Measurements from ENCODE around the gene GPBAR1. TPM values are rescaled to one million over a fixed set of nuclear protein-coding genes. Genes with fewer than 3 reads are reported as not detected.

GPBAR1 gene, protein sequence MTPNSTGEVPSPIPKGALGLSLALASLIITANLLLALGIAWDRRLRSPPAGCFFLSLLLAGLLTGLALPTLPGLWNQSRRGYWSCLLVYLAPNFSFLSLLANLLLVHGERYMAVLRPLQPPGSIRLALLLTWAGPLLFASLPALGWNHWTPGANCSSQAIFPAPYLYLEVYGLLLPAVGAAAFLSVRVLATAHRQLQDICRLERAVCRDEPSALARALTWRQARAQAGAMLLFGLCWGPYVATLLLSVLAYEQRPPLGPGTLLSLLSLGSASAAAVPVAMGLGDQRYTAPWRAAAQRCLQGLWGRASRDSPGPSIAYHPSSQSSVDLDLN
- total RNA-seq: under 0.01 and 0.07 TPM in 2 replicates

DNA sequence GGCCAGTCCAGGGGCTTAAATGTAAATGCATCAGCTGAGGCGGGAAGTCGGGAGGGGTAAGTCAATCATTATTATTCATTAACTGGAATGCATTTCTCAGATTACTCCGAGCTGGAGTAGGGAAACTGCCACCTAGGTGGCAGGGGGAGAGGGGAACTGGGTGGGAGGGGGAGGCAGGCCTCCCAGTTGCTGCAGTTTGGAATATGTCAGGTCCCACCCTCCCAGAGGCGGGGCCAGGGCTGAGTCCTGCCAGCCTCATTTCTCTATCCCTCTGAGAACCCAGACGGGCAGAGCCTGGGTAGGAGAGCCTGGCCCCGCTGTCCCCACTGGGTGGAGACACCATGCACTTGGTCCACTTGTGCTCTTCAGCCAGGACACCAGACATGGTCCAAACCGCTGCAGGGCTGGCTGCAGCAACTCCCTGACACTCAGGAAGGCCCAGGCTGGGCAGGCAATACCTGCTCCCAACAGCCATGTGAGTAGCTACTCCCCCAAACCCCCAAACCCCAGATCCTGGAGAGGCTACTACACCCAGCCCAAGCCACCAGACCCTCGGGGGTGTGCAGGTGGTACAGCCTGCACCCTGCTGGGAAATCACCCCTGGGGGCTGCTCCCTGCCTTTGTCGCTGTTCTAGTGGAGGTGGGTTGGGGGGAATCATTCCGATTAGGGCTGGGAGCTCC lies at the start of gene GPBAR1:
TSS of gene GPBAR1 (plus strand) at position 274 of the 681 bp plus-strand sequence. CDS start 1,710 bp downstream, outside the sequence.

GRCh38 chr2:218216674-218217359 lies 44.0 kb upstream of the GPBAR1 start, which contains the start of gene ARPC2:
ARPC2 (plus strand) TSS chr2:218217189; CDS start chr2:218217471, 282 bp downstream.

GRCh38 chr2:218269900-218270720 lies 9.3 kb downstream of the GPBAR1 start, which contains the start of the genes AAMP and PNKD:
AAMP (minus strand) TSS chr2:218270137; CDS start chr2:218270086, 51 bp downstream.
PNKD (plus strand) TSS chr2:218270519; CDS start chr2:218270536, 17 bp downstream.

DNA sequence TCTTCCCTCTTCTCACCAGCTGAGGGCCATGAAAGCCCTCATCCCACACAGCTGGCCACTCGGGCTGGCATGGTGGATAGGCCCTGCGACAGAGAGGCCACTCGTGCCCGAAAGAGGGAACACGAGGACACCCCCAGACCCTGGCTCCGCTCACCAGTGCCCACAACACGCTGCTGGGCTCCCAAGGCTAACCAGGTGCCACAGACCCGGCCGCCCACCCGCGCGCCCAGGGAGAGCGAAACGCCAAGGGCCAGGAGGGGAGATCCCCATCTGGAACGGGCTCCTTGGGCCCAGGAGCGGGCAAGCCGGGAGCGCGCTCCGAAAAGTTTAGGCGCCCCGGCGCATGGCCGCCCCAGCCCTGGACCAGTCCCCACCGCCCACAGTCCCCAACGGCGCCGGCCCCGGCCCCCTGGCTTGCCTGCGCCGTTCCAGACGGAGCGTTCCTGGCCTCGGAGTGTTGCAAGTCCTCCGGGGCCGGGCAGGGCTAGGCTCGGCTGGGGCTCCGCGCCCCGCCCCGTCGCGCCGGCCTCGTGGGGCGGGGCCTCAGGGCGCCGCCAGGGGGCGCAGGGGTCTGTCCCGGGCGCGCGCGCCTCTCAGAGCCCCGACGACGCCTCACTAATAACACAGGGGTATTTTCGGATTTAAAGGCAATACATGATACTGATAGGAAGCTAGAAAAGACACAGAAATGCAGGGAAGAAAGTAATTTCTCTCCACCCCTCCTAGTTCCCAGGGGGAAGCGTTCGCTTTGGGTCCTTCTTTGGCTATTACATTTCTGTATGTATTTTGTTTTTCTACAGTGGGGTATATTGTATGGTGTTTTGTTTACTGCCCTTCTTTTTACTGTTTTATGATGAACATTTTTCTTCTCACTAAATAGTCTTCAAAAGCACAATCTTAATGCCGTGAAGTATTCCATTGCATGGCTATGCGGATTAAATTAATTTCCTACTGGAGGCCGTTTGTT lies 31.5 kb downstream of the GPBAR1 start, which contains the start of gene TMBIM1:
TSS of gene TMBIM1 (minus strand) at position 456 of the 967 bp plus-strand sequence. CDS start 10,362 bp downstream, outside the sequence.

Other genes with a start within 250 kb of the GPBAR1 start
- not detected in 2 replicates for gene RUFY4, start 191.8 kb upstream of the GPBAR1 start, total RNA-seq
- gene CXCR2, start 135.0 kb upstream of the GPBAR1 start, total RNA-seq: under 0.01 and 0.28 TPM in 2 replicates
- gene CXCR1, start 94.1 kb upstream of the GPBAR1 start, total RNA-seq: not detected in 2 replicates
- gene ARPC2, start 43.8 kb upstream of the GPBAR1 start, total RNA-seq: 526 and 586 TPM in 2 replicates
- gene AAMP, start 9.1 kb downstream of the GPBAR1 start, total RNA-seq: 197 and 268 TPM in 2 replicates
- 12.0 and 15.4 TPM in 2 replicates for gene PNKD, start 9.5 kb downstream of the GPBAR1 start, total RNA-seq
- 430 and 443 TPM in 2 replicates for gene TMBIM1, start 31.5 kb downstream of the GPBAR1 start, total RNA-seq
- not detected in 2 replicates for gene CATIP, start 95.8 kb downstream of the GPBAR1 start, total RNA-seq
- gene SLC11A1, start 121.3 kb downstream of the GPBAR1 start, total RNA-seq: 0.34 and 0.64 TPM in 2 replicates
- 27.7 and 43.6 TPM in 2 replicates for gene CTDSP1, start 138.9 kb downstream of the GPBAR1 start, total RNA-seq
- under 0.01 TPM in 1 of 2 replicates, not detected in the other for gene VIL1, start 158.1 kb downstream of the GPBAR1 start, total RNA-seq

Data from nasal cavity respiratory epithelium epithelial cell of viscerocranial mucosa (primary cell).